Ishikawa (cell line): ENCODE data around the gene HELQ.

Source experiments
- CEBPB ChIP-seq: IDR thresholded peaks from 2 replicates; pipeline ENCODE4 v1.6.1; 2012
- CREB1 ChIP-seq: IDR thresholded peaks from 2 replicates; pipeline ENCODE4 v1.6.1; 2012; ENCODE audit warnings: low read depth
- EGR1 ChIP-seq: IDR thresholded peaks from 2 replicates; pipeline ENCODE4 v1.6.1; 2012
- EP300 ChIP-seq: IDR thresholded peaks from 2 replicates; pipeline ENCODE4 v1.6.1; 2012; ENCODE audit warnings: borderline replicate concordance
- FOXM1 ChIP-seq: IDR thresholded peaks from 2 replicates; pipeline ENCODE4 v1.6.1; 2012; ENCODE audit warnings: low read depth, borderline replicate concordance
- NFIC ChIP-seq: IDR thresholded peaks from 2 replicates; pipeline ENCODE4 v1.6.1; 2012
- RAD21 ChIP-seq: IDR thresholded peaks from 2 replicates; pipeline ENCODE4 v1.6.1; 2012; ENCODE audit warnings: low read depth
- TAF1 ChIP-seq: IDR thresholded peaks from 2 replicates; pipeline ENCODE4 v1.6.1; 2012; ENCODE audit warnings: low read depth, mild to moderate bottlenecking
- TCF12 ChIP-seq: IDR thresholded peaks from 2 replicates; pipeline ENCODE4 v1.6.1; 2012; ENCODE audit warnings: low read depth
- TEAD4 ChIP-seq: IDR thresholded peaks from 2 replicates; pipeline ENCODE4 v1.6.1; 2012
- YY1 ChIP-seq: IDR thresholded peaks from 2 replicates; pipeline ENCODE4 v1.6.1; 2012; ENCODE audit warnings: low read depth
- ZBTB7A ChIP-seq: IDR thresholded peaks from 2 replicates; pipeline ENCODE4 v1.6.1; 2012; ENCODE audit warnings: low read depth
- TF ChIP-seq, protein P1 (sequence below): IDR thresholded peaks from 2 replicates; pipeline ENCODE4 v1.6.1; 2012
- TF ChIP-seq, protein P2 (sequence below): IDR thresholded peaks from 2 replicates; pipeline ENCODE4 v1.6.1; 2012
- TF ChIP-seq, protein P3 (sequence below): IDR thresholded peaks from 2 replicates; pipeline ENCODE4 v1.6.1; 2012; ENCODE audit warnings: low read depth, mild to moderate bottlenecking

Gene HELQ

DNA sequence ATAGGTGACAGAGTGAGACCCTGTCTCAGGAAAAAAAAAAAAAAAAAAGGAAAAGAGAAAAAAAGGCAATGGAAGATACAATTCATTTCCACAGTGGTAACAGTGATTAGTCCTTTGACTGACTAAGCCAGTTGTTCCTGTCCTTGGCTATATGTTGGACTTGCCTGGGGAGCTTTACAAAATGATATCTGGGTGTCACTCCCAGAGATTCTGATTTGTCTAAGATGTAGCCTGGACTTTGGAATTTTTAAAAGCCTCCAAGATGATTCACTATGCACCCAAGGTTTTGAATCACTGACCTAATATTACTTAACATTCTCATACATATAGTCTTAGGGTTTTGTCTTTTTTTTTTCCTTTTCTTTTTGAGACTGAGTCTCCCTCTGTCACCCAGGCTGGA is 16.9 kb downstream of the HELQ start:
- TF ChIP-seq, protein P1, sequence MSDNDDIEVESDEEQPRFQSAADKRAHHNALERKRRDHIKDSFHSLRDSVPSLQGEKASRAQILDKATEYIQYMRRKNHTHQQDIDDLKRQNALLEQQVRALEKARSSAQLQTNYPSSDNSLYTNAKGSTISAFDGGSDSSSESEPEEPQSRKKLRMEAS = no peak

GRCh38 chr4:83436680-83437079 is 18.9 kb downstream of the HELQ start:
- TF ChIP-seq FOXM1 (no peak), NFIC (no peak), CREB1 (no peak), ZBTB7A (no peak), YY1 (no peak), TCF12 (no peak), CEBPB (no peak), TEAD4 (no peak), TAF1 (no peak), EP300 (no peak), EGR1 (no peak), RAD21 (no peak)
- TF ChIP-seq, protein P2, sequence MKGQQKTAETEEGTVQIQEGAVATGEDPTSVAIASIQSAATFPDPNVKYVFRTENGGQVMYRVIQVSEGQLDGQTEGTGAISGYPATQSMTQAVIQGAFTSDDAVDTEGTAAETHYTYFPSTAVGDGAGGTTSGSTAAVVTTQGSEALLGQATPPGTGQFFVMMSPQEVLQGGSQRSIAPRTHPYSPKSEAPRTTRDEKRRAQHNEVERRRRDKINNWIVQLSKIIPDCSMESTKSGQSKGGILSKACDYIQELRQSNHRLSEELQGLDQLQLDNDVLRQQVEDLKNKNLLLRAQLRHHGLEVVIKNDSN = no peak
- TF ChIP-seq, protein P1 = no peak
- TF ChIP-seq, protein P3, sequence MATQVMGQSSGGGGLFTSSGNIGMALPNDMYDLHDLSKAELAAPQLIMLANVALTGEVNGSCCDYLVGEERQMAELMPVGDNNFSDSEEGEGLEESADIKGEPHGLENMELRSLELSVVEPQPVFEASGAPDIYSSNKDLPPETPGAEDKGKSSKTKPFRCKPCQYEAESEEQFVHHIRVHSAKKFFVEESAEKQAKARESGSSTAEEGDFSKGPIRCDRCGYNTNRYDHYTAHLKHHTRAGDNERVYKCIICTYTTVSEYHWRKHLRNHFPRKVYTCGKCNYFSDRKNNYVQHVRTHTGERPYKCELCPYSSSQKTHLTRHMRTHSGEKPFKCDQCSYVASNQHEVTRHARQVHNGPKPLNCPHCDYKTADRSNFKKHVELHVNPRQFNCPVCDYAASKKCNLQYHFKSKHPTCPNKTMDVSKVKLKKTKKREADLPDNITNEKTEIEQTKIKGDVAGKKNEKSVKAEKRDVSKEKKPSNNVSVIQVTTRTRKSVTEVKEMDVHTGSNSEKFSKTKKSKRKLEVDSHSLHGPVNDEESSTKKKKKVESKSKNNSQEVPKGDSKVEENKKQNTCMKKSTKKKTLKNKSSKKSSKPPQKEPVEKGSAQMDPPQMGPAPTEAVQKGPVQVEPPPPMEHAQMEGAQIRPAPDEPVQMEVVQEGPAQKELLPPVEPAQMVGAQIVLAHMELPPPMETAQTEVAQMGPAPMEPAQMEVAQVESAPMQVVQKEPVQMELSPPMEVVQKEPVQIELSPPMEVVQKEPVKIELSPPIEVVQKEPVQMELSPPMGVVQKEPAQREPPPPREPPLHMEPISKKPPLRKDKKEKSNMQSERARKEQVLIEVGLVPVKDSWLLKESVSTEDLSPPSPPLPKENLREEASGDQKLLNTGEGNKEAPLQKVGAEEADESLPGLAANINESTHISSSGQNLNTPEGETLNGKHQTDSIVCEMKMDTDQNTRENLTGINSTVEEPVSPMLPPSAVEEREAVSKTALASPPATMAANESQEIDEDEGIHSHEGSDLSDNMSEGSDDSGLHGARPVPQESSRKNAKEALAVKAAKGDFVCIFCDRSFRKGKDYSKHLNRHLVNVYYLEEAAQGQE = no peak

GRCh38 chr4:83431200-83431599 is 24.4 kb downstream of the HELQ start:
- TF ChIP-seq EP300 (no peak), ZBTB7A (no peak), FOXM1 (no peak), YY1 (no peak), RAD21 (no peak), TAF1 (no peak), EGR1 (no peak), TCF12 (no peak), NFIC (no peak)
- TF ChIP-seq, protein P3 = no peak
- TF ChIP-seq, protein P1 = no peak

DNA sequence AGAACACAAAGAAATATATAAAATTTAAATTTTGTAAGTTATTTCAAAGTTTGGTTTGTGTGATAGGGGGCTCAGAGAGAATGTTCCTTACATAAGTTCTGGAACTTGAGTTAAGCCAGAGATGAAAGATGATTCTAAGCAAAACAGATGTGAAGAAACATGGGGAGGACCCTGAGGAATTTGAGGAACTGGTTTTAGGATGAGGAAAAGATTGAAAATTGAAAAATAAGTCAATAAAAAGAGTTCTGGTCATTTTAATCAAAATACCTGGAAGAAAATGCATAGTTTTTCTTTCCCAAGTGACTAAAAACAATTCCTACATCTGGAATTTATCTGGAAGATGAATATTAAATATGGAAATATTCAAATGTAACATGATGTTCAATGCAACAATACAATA is 37.4 kb downstream of the HELQ start:
- no peak for TF ChIP-seq FOXM1
- no peak for TF ChIP-seq NFIC

GRCh38 chr4:83417566-83417965 is 38.1 kb downstream of the HELQ start:
- TF ChIP-seq TAF1 = no peak
- TF ChIP-seq YY1 = no peak
- no peak for TF ChIP-seq EP300
- no peak for TF ChIP-seq NFIC
- TF ChIP-seq, protein P1 = no peak
- TF ChIP-seq, protein P2 = no peak
- TF ChIP-seq TEAD4 = no peak
- TF ChIP-seq CEBPB = no peak
- TF ChIP-seq ZBTB7A = no peak
- TF ChIP-seq, protein P3 = no peak
- TF ChIP-seq FOXM1 = no peak
- TF ChIP-seq RAD21 = no peak
- TF ChIP-seq EGR1 = no peak
- no peak for TF ChIP-seq CREB1
- TF ChIP-seq TCF12 = no peak
